T follicular helper cell (primary cell): ENCODE measurements around the gene CYP27C1.

ENCODE experiments used
- DNase-seq: peaks from one replicate; pipeline ENCODE4 v3.0.0-alpha.2; 2020; ENCODE audit warnings: low read depth

CYP27C1 gene

GRCh38 chr2:127150996-127151395, 69.1 kb downstream of the CYP27C1 start:
- no peak for DNase-seq

- DNase-seq, result no peak
Observed at GRCh38 chr2:127149384-127149783, 70.7 kb downstream of the CYP27C1 start.

GRCh38 chr2:127146820-127147502, 73.1 kb downstream of the CYP27C1 start:
- DNase-seq, result no peak

- DNase-seq, result no peak
Observed at GRCh38 chr2:127146071-127146725, 73.9 kb downstream of the CYP27C1 start.

GRCh38 chr2:127145280-127145895, 74.7 kb downstream of the CYP27C1 start:
- DNase-seq, result no peak

GRCh38 chr2:127143841-127144782, 76.0 kb downstream of the CYP27C1 start:
- DNase-seq, result no peak

GRCh38 chr2:127142663-127143630, 77.2 kb downstream of the CYP27C1 start:
- no peak for DNase-seq

GRCh38 chr2:127140538-127140937, 79.6 kb downstream of the CYP27C1 start:
- DNase-seq, result no peak

GRCh38 chr2:127139766-127140165, 80.3 kb downstream of the CYP27C1 start:
- DNase-seq, result no peak

GRCh38 chr2:127138281-127138680, 81.8 kb downstream of the CYP27C1 start:
- DNase-seq, result no peak

- no peak for DNase-seq
Observed at GRCh38 chr2:127137741-127138140, 82.4 kb downstream of the CYP27C1 start.

GRCh38 chr2:127137225-127137624, 82.9 kb downstream of the CYP27C1 start:
- no peak for DNase-seq

GRCh38 chr2:127134833-127135830, 85.0 kb downstream of the CYP27C1 start:
- DNase-seq, result no peak

GRCh38 chr2:127134235-127134634, 85.9 kb downstream of the CYP27C1 start:
- DNase-seq, result no peak
